Tibial nerve (tissue), 3 donors: ENCODE results near the gene PRRT4.

Source experiments
- CTCF ChIP-seq, 5 experiments: fragments of 200-600 bp in 3 of 5; fragments of 450-650 bp in 2 of 5; sonication (generic) in 3 of 5; IDR thresholded peaks; one replicate each; pipeline ENCODE4 v1.5.1; 2016 to 2019; ENCODE audit warnings: antibody characterized with exemption in 5 of 5, mild to moderate bottlenecking in 3 of 5, moderate library complexity in 2 of 5
- POLR2A ChIP-seq, 2 donors: fragments of 450-650 bp; IDR thresholded peaks; one replicate each; pipeline ENCODE4 v1.6.1; 2017; ENCODE audit warnings: antibody characterized with exemption in 2 of 2, mild to moderate bottlenecking in 2 of 2, moderate library complexity in 2 of 2

- TF ChIP-seq CTCF (IDR thresholded peaks at IDR 0.05): no peak
- no peak for TF ChIP-seq POLR2A (IDR thresholded peaks at IDR 0.05)
Measured at GRCh38 chr7:128363261-128363721, 1.8 kb upstream of the PRRT4 start.
